Parathyroid adenoma (tissue), 2 donors: Measurements from ENCODE around the gene SLC22A23.

Source experiments
- H2AFZ ChIP-seq: fragments of 300-600 bp; sonication (generic); one replicate; pipeline ENCODE4 v1.7.0; 2017; ENCODE audit warnings: antibody characterized with exemption, mild to moderate bottlenecking
- H3K27ac ChIP-seq: fragments of 300-600 bp; sonication (generic); one replicate; pipeline ENCODE4 v1.7.0; 2017
- H3K27me3 ChIP-seq: fragments of 300-600 bp; sonication (generic); one replicate; pipeline ENCODE4 v1.7.0; 2017; ENCODE audit warnings: low read length; ENCODE audit not compliant: control insufficient read depth, insufficient read depth
- H3K36me3 ChIP-seq: fragments of 300-600 bp; sonication (generic); one replicate; pipeline ENCODE4 v1.7.0; 2017; ENCODE audit warnings: low read length; ENCODE audit not compliant: control insufficient read depth, insufficient read depth
- H3K4me1 ChIP-seq: fragments of 300-600 bp; sonication (generic); one replicate; pipeline ENCODE4 v1.7.0; 2017; ENCODE audit warnings: control low read depth
- H3K4me2 ChIP-seq: fragments of 300-600 bp; sonication (generic); one replicate; pipeline ENCODE4 v1.7.0; 2017; ENCODE audit warnings: low read length
- H3K4me3 ChIP-seq: fragments of 300-600 bp; sonication (generic); one replicate; pipeline ENCODE4 v1.7.0; 2017; ENCODE audit warnings: low read depth, low read length
- H3K79me2 ChIP-seq: fragments of 300-600 bp; sonication (generic); one replicate; pipeline ENCODE4 v1.7.0; 2017; ENCODE audit warnings: control low read depth
- H3K9ac ChIP-seq: fragments of 300-600 bp; sonication (generic); one replicate; pipeline ENCODE4 v1.7.0; 2017; ENCODE audit warnings: mild to moderate bottlenecking
- H3K9me3 ChIP-seq: fragments of 300-600 bp; sonication (generic); one replicate; pipeline ENCODE4 v1.7.0; 2017; ENCODE audit warnings: low read length; ENCODE audit not compliant: control insufficient read depth
- TF ChIP-seq, protein P1 (sequence below): fragments of 300-600 bp; sonication (generic); IDR thresholded peaks from one replicate; pipeline ENCODE4 v1.7.0; 2017; ENCODE audit warnings: antibody characterized with exemption, mild to moderate bottlenecking
- donor health status: primary hyperparathyroidism.

The SLC22A23 gene

DNA sequence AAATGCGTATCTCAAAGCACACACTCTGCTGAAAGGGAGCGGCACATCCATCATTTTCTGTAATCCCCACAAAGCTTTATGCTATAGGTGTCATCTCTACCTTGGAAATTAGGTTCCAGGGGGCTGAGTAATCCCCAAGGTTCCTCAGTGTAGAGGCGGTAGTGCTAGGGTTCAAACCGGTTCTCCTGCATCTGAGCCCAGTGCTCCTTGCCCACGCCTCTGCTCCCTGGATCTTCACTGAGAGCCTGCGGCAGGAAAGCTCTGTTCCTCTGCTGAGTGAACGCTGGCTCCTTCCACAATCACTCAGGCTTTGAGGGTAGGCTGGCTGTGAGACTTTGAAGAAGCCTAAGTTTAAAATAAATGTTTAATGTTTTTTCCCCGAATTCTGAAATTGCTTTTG is 24.9 kb downstream of the SLC22A23 start:
- Histone ChIP-seq H3K9ac (no peak overlapping the region), H3K27ac (no peak overlapping the region), H3K4me2 (no peak overlapping the region), H2AFZ (no peak overlapping the region), H3K79me2 (peaks cover 16% of the 10 kb centered on the region), H3K4me3 (no peak overlapping the region), H3K36me3 (no peaks in the 10 kb centered on the region), H3K9me3 (no peaks in the 10 kb centered on the region), H3K27me3 (no peaks in the 10 kb centered on the region), H3K4me1 (no peaks in the 10 kb centered on the region)
- TF ChIP-seq, protein P1, sequence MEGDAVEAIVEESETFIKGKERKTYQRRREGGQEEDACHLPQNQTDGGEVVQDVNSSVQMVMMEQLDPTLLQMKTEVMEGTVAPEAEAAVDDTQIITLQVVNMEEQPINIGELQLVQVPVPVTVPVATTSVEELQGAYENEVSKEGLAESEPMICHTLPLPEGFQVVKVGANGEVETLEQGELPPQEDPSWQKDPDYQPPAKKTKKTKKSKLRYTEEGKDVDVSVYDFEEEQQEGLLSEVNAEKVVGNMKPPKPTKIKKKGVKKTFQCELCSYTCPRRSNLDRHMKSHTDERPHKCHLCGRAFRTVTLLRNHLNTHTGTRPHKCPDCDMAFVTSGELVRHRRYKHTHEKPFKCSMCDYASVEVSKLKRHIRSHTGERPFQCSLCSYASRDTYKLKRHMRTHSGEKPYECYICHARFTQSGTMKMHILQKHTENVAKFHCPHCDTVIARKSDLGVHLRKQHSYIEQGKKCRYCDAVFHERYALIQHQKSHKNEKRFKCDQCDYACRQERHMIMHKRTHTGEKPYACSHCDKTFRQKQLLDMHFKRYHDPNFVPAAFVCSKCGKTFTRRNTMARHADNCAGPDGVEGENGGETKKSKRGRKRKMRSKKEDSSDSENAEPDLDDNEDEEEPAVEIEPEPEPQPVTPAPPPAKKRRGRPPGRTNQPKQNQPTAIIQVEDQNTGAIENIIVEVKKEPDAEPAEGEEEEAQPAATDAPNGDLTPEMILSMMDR = no peak

DNA sequence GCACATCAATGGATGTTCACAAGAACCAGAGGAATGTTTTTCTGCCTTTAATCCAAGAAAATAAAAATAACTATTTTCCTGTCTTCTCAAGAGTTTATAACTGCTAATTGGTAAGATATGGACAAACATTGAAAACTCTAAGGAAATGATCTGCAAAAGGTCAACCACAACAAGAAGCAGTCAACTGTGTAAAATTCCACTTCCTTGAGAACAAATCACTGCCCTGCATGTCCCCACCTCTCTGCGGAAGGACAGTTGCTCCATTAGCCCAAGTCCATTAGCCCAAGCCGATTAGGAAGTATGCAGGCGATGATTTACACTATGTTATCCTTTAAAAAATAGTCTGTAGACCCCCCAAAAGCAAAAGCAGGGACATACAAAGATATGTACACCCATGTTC is 27.6 kb downstream of the SLC22A23 start:
- H3K36me3 ChIP-seq = no peaks in the 10 kb centered on the region
- no peak overlapping the region for H3K4me2 ChIP-seq
- H3K27me3 ChIP-seq = no peaks in the 10 kb centered on the region
- no peak overlapping the region for H2AFZ ChIP-seq
- peaks cover 19% of the 10 kb centered on the region for H3K79me2 ChIP-seq
- no peaks in the 10 kb centered on the region for H3K9me3 ChIP-seq
- TF ChIP-seq, protein P1 = no peak
- no peak overlapping the region for H3K9ac ChIP-seq
- no peak overlapping the region for H3K27ac ChIP-seq
- no peaks in the 10 kb centered on the region for H3K4me1 ChIP-seq
- H3K4me3 ChIP-seq = no peak overlapping the region

DNA sequence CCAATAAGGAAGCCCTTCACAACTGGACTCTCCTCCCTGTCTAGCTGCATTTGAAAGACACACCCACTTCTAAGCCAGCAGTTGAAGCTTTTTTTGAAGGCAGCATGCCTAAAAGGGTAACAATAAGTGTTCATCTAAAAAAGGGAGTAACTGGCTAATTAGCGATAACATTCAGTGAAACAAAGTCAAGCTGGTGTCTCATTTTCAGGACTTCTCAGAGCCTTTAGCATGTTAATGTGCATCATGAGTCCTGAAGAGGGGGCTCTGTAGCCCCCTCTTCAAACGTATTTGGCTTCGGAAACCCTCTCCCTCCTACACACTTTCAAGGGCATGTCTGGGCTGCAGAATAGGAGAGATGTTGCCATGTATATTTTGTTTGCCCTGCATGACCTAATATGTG is 28.1 kb downstream of the SLC22A23 start:
- no peak overlapping the region for H3K4me3 ChIP-seq
- H3K27me3 ChIP-seq = no peaks in the 10 kb centered on the region
- no peak overlapping the region for H3K4me2 ChIP-seq
- H3K4me1 ChIP-seq = no peaks in the 10 kb centered on the region
- no peak overlapping the region for H3K27ac ChIP-seq
- H2AFZ ChIP-seq = no peak overlapping the region
- H3K9me3 ChIP-seq = no peaks in the 10 kb centered on the region
- no peaks in the 10 kb centered on the region for H3K36me3 ChIP-seq
- TF ChIP-seq, protein P1 = no peak
- H3K9ac ChIP-seq = no peak overlapping the region
- H3K79me2 ChIP-seq = peaks cover 19% of the 10 kb centered on the region

DNA sequence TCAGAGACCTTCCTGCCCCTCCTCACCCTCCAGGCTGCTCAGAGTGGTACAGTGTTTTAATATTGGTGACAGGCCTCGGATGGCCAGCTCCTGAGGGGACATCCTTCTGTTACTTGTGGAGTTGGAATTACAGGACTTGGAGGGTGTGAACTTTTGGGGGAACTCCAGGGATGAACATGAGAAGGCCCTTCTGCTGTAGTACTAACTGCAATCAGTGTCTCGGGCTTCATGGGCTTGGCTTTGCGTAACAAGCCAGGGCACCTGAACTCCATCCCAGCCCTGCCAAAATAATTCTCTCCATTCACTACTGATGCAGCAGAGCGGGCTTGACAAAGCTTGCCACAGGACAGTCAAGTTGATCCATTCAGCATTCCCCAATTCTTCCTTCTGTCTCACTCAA is 28.6 kb downstream of the SLC22A23 start:
- no peaks in the 10 kb centered on the region for H3K4me1 ChIP-seq
- H3K9ac ChIP-seq = no peak overlapping the region
- peaks cover 19% of the 10 kb centered on the region for H3K79me2 ChIP-seq
- no peak overlapping the region for H2AFZ ChIP-seq
- H3K36me3 ChIP-seq = no peaks in the 10 kb centered on the region
- H3K27ac ChIP-seq = no peak overlapping the region
- H3K9me3 ChIP-seq = no peaks in the 10 kb centered on the region
- no peak overlapping the region for H3K4me3 ChIP-seq
- TF ChIP-seq, protein P1 = no peak
- no peak overlapping the region for H3K4me2 ChIP-seq
- no peaks in the 10 kb centered on the region for H3K27me3 ChIP-seq

DNA sequence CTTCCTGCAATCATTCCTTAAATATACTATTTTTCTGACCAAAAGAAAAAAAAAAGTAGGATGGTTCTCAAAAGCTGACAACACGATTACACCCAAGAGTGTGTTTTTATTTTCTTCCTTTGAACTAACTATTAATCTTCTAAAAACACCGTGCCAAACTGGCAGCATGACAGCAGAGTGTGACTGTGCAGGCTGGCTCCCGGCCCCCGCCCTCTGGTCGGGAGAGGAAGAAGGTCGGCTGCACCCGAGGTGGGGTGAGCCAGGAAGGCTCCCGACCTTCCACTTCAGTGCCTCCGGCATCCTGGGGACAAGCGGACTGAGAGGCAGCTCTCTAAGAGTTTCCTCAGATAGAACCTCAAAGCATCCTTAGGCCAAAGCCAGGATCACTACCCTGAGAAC is 29.2 kb downstream of the SLC22A23 start:
- no peak overlapping the region for H3K27ac ChIP-seq
- peaks cover 19% of the 10 kb centered on the region for H3K79me2 ChIP-seq
- H3K4me3 ChIP-seq = no peak overlapping the region
- no peaks in the 10 kb centered on the region for H3K36me3 ChIP-seq
- H3K9me3 ChIP-seq = no peaks in the 10 kb centered on the region
- H3K9ac ChIP-seq = no peak overlapping the region
- no peak overlapping the region for H3K4me2 ChIP-seq
- TF ChIP-seq, protein P1 = no peak
- no peaks in the 10 kb centered on the region for H3K27me3 ChIP-seq
- H2AFZ ChIP-seq = no peak overlapping the region
- no peaks in the 10 kb centered on the region for H3K4me1 ChIP-seq
